Astrocyte (in vitro differentiated cells and primary cell): ENCODE results near the gene OR1I1. TPM values are rescaled to one million over a fixed set of nuclear protein-coding genes. Genes with fewer than 3 reads are reported as not detected.

ENCODE experiments used
- DNase-seq: peaks from one replicate; pipeline ENCODE4 v3.0.0-alpha.2; 2010; ENCODE audit warnings: low read depth
- FAIRE-seq: peaks from 2 replicates; lab custom pipeline; 2011; peaks lifted over from hg19 to GRCh38; lab: Jason Lieb, UNC
- H2AFZ ChIP-seq: 2 replicates; pipeline ENCODE4 v1.6.0; 2012; ENCODE audit warnings: low read depth, low read length, inconsistent platforms
- H3K27ac ChIP-seq: 2 replicates; pipeline ENCODE4 v1.5.1; 2011; ENCODE audit warnings: low read depth, low read length, inconsistent platforms
- H3K27me3 ChIP-seq: 2 replicates; pipeline ENCODE4 v1.6.0; 2011; ENCODE audit warnings: low read length, inconsistent platforms; ENCODE audit not compliant: insufficient read depth
- H3K36me3 ChIP-seq: 2 replicates; pipeline ENCODE4 v1.5.1; 2011; ENCODE audit warnings: low read length, inconsistent platforms; ENCODE audit not compliant: insufficient read depth
- H3K4me1 ChIP-seq: 2 replicates; pipeline ENCODE4 v1.5.1; 2011; ENCODE audit warnings: low read length, inconsistent platforms; ENCODE audit not compliant: insufficient read depth
- H3K4me2 ChIP-seq: 2 replicates; pipeline ENCODE4 v1.6.0; 2012; ENCODE audit warnings: low read length, inconsistent platforms
- H3K4me3 ChIP-seq: 2 replicates; pipeline ENCODE4 v1.5.1; 2011; ENCODE audit warnings: low read depth, mild to moderate bottlenecking, low read length, inconsistent platforms; ENCODE audit not compliant: insufficient read depth
- H3K79me2 ChIP-seq: 2 replicates; pipeline ENCODE4 v1.6.0; 2012; ENCODE audit warnings: mild to moderate bottlenecking, low read length, inconsistent platforms; ENCODE audit not compliant: insufficient read depth
- H3K9ac ChIP-seq: 2 replicates; pipeline ENCODE4 v1.6.0; 2012; ENCODE audit warnings: mild to moderate bottlenecking, low read length, inconsistent platforms
- H3K9me3 ChIP-seq: 2 replicates; pipeline ENCODE4 v1.5.1; 2012; ENCODE audit warnings: low read depth, mild to moderate bottlenecking, low read length, inconsistent platforms; ENCODE audit not compliant: insufficient read depth
- H4K20me1 ChIP-seq: 2 replicates; pipeline ENCODE4 v1.6.0; 2012; ENCODE audit warnings: low read length, inconsistent platforms; ENCODE audit not compliant: insufficient read depth
- H3K27ac Mint-ChIP-seq: one replicate; pipeline ENCODE4 v1.8.0; 2021; ENCODE audit warnings: mild to moderate bottlenecking, mixed read lengths; ENCODE audit not compliant: unreplicated experiment
- H3K27me3 Mint-ChIP-seq: one replicate; pipeline ENCODE4 v1.8.0; 2021; ENCODE audit warnings: low read depth, mixed read lengths; ENCODE audit not compliant: unreplicated experiment
- H3K36me3 Mint-ChIP-seq: one replicate; pipeline ENCODE4 v1.8.0; 2021; ENCODE audit warnings: low read depth, mixed read lengths; ENCODE audit not compliant: unreplicated experiment
- H3K4me1 Mint-ChIP-seq: one replicate; pipeline ENCODE4 v1.8.0; 2021; ENCODE audit warnings: low read depth, mixed read lengths; ENCODE audit not compliant: unreplicated experiment
- H3K4me3 Mint-ChIP-seq: one replicate; pipeline ENCODE4 v1.8.0; 2021; ENCODE audit warnings: mild to moderate bottlenecking, moderate library complexity, mixed read lengths; ENCODE audit not compliant: unreplicated experiment
- H3K9me3 Mint-ChIP-seq: one replicate; pipeline ENCODE4 v1.8.0; 2021; ENCODE audit warnings: mild to moderate bottlenecking, mixed read lengths; ENCODE audit not compliant: unreplicated experiment
- EZH2 ChIP-seq: IDR thresholded peaks from 2 replicates; pipeline ENCODE4 v1.6.1; 2012; ENCODE audit warnings: mild to moderate bottlenecking, low read length, inconsistent platforms; ENCODE audit not compliant: insufficient read depth
- total RNA-seq: library from RNA; stranded (reverse); gene quantifications from 2 replicates; pipeline ENCODE4 v1.2.1, GENCODE V29; 2021
- TF ChIP-seq, protein P1 (sequence below): IDR thresholded peaks from 2 replicates; pipeline ENCODE4 v1.5.1; 2011; ENCODE audit warnings: low read depth, mild to moderate bottlenecking, inconsistent platforms, low read length, moderate library complexity; ENCODE audit not compliant: insufficient read depth

The OR1I1 gene
- total RNA-seq, 1 donor from 2014 or later: not detected

DNA sequence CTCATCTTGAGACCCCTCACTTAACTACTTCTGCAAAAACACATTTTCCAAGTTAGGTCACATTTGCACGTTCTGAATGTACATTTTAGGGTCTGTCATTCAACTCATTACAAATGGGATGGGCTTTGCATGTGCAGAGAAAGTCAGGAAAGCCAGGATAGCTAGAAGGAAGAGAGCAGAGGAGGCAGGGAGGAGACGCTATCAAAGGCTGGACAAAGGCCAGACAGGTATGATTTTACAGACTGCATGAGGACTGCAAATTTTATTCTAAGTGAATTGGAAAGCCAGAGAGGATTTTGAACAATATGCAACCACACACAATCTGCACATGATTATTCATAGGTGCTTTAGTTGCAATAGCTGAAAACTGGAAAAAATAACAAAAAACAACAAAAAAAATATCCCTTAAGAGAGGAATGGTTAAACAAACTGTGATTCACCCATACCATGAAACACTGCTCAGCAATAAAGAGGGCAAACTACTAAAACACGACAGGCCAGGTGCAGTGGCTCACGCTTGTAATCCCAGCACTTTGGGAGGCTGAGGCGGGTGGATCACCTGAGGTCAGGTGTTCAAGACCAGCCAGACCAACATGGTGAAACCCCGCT lies 46.3 kb downstream of the OR1I1 start:
- H3K36me3 Mint-ChIP-seq: no peaks in the 10 kb centered on the region
- no peak overlapping the region for H3K27ac Mint-ChIP-seq
- Histone ChIP-seq H3K27ac (no peak overlapping the region), H3K36me3 (no peaks in the 10 kb centered on the region), H3K27me3 (no peaks in the 10 kb centered on the region), H4K20me1 (peaks cover 7% of the 10 kb centered on the region), H3K4me2 (no peak overlapping the region), H3K4me3 (no peak overlapping the region), H2AFZ (no peak overlapping the region), H3K79me2 (peaks cover 20% of the 10 kb centered on the region), H3K9ac (no peak overlapping the region), H3K4me1 (peaks cover 15% of the 10 kb centered on the region), H3K9me3 (no peaks in the 10 kb centered on the region)
- no peaks in the 10 kb centered on the region for H3K9me3 Mint-ChIP-seq
- DNase-seq (no peak), FAIRE-seq (no peak)
- H3K27me3 Mint-ChIP-seq: peaks cover 2% of the 10 kb centered on the region
- TF ChIP-seq EZH2: no peak
- TF ChIP-seq, protein P1, sequence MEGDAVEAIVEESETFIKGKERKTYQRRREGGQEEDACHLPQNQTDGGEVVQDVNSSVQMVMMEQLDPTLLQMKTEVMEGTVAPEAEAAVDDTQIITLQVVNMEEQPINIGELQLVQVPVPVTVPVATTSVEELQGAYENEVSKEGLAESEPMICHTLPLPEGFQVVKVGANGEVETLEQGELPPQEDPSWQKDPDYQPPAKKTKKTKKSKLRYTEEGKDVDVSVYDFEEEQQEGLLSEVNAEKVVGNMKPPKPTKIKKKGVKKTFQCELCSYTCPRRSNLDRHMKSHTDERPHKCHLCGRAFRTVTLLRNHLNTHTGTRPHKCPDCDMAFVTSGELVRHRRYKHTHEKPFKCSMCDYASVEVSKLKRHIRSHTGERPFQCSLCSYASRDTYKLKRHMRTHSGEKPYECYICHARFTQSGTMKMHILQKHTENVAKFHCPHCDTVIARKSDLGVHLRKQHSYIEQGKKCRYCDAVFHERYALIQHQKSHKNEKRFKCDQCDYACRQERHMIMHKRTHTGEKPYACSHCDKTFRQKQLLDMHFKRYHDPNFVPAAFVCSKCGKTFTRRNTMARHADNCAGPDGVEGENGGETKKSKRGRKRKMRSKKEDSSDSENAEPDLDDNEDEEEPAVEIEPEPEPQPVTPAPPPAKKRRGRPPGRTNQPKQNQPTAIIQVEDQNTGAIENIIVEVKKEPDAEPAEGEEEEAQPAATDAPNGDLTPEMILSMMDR: no peak
- H3K4me1 Mint-ChIP-seq: peaks cover 4% of the 10 kb centered on the region
- no peak overlapping the region for H3K4me3 Mint-ChIP-seq

DNA sequence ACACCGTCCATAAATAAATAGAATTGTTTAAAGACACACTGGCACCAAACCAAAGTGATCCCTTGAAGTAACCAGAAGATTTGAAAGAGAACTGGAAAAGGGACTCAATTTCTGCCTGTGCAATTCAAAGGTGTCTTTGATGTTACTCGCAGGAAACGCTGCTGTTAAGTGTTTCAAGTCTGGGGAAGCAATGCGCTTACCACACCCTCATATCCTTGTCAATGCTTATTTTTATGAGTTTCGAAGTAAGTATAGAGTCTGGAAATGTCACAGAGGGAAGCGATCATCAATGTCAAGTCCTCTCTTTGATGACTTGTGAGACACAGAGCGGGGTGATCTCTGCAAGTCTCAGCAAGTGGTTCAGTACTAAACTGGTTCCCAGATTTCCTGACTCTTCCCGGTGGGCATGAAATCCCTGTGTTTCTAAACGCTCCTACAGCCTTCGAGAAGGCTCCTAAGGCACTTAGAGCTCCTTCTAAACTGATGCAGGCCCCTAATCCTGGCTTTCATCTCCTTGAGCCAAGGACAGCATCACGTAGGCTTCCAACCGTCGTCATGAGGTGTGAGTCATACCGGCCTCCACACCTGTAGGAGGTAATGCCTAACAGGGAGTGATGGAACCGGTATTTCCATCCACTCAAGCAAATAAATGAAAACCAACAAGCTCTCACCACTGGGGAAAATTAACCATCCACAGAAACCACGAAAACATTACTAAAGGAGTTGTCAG lies 48.0 kb downstream of the OR1I1 start:
- no peaks in the 10 kb centered on the region for H3K9me3 Mint-ChIP-seq
- DNase-seq (no peak), FAIRE-seq (no peak)
- H3K36me3 Mint-ChIP-seq: no peaks in the 10 kb centered on the region
- Histone ChIP-seq H3K4me1 (peaks cover 3% of the 10 kb centered on the region), H2AFZ (no peak overlapping the region), H3K9ac (no peak overlapping the region), H3K9me3 (no peaks in the 10 kb centered on the region), H3K27ac (no peak overlapping the region), H3K4me2 (no peak overlapping the region), H3K27me3 (no peaks in the 10 kb centered on the region), H3K36me3 (no peaks in the 10 kb centered on the region), H3K79me2 (peaks cover 5% of the 10 kb centered on the region), H4K20me1 (no peaks in the 10 kb centered on the region), H3K4me3 (no peak overlapping the region)
- TF ChIP-seq, protein P1: no peak
- no peak for TF ChIP-seq EZH2
- no peak overlapping the region for H3K27ac Mint-ChIP-seq
- H3K4me3 Mint-ChIP-seq: no peak overlapping the region
- peaks cover 5% of the 10 kb centered on the region for H3K27me3 Mint-ChIP-seq
- no peaks in the 10 kb centered on the region for H3K4me1 Mint-ChIP-seq
